Measurements from ENCODE around the gene SPACA9.

DNA sequence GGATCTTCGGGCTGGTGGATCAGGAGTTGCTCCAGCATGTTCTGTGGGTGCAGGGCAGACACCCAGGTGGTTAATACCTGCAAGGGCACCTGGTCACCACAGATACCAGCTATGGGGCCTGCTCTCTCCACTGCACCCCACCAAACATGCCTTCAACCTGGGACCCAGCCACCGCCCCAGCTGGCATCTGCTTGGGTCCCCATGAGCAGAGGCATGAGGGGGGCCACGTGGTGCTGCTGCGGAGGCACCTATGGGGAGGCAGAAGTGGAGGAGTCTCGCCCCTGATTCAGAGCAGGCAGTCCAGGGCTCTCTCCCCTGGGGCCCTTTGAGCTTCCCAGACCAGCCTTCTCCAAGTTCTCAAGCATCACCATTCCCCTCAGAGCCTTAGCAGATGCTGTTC lies 3.5 kb upstream of the SPACA9 start:
- TF ChIP-seq, protein P1, sequence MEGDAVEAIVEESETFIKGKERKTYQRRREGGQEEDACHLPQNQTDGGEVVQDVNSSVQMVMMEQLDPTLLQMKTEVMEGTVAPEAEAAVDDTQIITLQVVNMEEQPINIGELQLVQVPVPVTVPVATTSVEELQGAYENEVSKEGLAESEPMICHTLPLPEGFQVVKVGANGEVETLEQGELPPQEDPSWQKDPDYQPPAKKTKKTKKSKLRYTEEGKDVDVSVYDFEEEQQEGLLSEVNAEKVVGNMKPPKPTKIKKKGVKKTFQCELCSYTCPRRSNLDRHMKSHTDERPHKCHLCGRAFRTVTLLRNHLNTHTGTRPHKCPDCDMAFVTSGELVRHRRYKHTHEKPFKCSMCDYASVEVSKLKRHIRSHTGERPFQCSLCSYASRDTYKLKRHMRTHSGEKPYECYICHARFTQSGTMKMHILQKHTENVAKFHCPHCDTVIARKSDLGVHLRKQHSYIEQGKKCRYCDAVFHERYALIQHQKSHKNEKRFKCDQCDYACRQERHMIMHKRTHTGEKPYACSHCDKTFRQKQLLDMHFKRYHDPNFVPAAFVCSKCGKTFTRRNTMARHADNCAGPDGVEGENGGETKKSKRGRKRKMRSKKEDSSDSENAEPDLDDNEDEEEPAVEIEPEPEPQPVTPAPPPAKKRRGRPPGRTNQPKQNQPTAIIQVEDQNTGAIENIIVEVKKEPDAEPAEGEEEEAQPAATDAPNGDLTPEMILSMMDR (conservative IDR thresholded peaks at IDR 0.05), result no peak
- no peak for TF ChIP-seq EZH2 (IDR thresholded peaks at IDR 0.05; ENCODE audit: low read depth)
